ENCODE results near the gene ARHGAP26.

ARHGAP26 gene

GRCh38 chr5:142789206-142789605, 19.0 kb downstream of the ARHGAP26 start:
- FAIRE-seq = no peak

DNA sequence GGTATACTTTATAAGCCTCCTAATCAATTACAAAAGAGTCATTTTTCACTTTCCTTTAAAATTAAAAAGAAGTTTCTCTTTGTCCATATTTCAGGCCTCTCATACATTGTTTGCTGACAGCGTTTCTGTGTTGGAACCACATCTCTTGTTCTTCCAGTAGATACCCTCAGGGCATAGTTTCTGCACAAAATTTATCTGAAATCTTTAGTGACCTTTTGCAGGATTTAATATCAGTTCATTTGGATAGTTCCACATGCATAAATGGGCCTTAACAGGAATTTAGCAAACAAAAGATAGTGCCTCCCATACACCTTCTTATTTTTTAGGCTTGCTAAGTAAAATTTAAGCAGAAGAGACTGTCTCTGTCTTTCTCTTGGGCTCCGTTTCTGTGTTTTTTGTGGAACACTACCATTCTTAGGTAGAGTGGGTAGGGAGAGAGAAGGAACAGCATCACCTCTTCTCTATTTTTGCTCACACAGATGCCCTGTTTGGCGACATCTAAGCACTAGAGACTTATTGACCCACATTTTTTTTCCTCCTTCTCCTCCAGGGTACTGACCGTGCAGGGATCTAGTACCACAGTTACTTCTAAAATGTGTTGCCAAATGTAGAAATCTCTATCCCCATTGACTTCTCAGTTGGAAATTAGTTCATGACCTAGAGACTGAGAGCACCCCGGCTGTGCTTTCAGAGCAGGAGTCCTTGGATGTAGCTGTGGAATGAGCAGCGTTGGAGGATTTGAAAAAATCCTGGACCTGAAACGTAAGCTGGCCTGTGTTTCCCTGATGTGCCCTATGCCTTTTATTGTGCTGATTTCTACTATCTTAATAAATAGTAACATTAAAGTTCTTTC, 22.1 kb downstream of the ARHGAP26 start:
- no peak for FAIRE-seq

- FAIRE-seq = no peak
Observed at GRCh38 chr5:142792865-142793232, 22.7 kb downstream of the ARHGAP26 start.

GRCh38 chr5:142794537-142794936, 24.4 kb downstream of the ARHGAP26 start:
- no peak for FAIRE-seq

DNA sequence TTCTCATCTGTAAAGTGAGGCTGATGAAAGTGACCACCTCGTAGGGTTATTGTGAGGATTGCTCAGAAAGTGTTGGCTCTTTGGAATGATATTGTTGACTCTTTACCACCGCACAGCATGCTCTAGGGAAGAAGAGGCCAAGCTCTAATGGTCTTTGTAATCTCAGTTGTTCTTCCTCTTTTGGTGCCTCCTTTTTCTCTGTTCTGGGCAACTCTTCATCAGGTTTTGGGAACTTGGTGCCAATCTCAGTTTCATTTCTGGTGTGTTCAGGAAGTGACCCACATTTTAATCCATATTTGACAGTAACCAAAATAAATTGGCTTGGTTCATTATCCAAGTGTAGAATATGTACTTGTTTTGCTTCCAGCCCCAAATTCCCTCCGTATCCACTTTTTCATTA, 25.1 kb downstream of the ARHGAP26 start:
- FAIRE-seq = no peak

- FAIRE-seq = no peak
Observed at GRCh38 chr5:142796492-142797109, 26.4 kb downstream of the ARHGAP26 start.

- no peak for FAIRE-seq
Observed at GRCh38 chr5:142797420-142797819, 27.2 kb downstream of the ARHGAP26 start.

DNA sequence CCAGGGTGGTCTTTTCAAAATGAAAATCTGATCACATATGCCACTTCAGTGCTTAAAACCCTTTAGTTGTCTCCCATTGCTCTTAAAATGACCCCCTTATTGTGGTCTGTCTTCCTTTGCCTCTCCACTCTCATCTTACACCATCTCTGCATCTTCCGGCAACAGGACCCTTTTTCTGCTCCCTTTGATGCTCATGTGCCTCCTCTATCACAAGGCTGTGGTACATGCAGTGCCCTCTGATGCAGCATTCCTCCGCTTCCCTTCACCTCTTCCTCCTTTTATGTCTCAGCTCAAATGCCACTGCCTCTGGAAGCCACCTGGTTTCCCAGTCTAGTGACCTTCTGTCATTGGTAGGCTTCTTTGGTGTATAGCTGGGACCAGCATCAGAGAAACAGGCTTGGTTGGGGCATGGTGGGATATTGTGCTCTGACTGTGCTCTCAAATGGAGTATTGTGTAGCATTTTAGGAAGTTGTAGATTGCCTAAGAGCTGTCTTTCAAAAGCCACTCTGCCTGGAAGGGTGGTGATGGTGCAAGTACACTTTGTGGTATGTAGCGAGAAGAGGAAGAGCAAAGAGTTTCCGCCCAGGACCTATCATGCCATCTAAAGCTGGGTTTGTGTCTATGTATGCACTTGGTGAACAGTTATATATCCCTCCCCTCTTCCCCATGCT, 28.1 kb downstream of the ARHGAP26 start:
- no peak for FAIRE-seq

GRCh38 chr5:142800776-142801494, 30.8 kb downstream of the ARHGAP26 start:
- FAIRE-seq = no peak

GRCh38 chr5:142801495-142801871, 31.3 kb downstream of the ARHGAP26 start:
- no peak for FAIRE-seq

GRCh38 chr5:142803428-142804125, 33.4 kb downstream of the ARHGAP26 start:
- FAIRE-seq = no peak

- no peak for FAIRE-seq
Observed at GRCh38 chr5:142805339-142805738, 35.2 kb downstream of the ARHGAP26 start.

DNA sequence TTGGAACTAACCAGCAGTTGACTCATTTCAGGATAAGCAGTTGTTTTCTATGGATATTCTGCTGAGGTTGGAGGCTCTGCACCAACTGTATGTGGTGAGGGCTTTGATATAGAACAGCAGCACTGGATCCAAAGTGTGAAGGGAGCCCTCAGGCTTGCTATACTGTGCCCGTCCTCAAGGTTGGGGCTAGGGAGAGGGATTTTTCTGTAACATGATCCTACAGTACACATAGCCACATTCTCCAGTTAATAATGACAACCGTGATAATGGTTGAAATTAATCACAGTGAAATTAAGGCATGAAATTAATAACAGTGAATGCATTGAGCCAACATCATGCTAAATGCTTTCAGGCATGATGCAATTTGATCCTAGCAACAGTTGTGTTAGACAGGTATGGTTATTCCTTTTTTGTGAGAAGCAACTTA, 36.7 kb downstream of the ARHGAP26 start:
- FAIRE-seq = no peak

GRCh38 chr5:142807372-142807911, 37.3 kb downstream of the ARHGAP26 start:
- FAIRE-seq = no peak

DNA sequence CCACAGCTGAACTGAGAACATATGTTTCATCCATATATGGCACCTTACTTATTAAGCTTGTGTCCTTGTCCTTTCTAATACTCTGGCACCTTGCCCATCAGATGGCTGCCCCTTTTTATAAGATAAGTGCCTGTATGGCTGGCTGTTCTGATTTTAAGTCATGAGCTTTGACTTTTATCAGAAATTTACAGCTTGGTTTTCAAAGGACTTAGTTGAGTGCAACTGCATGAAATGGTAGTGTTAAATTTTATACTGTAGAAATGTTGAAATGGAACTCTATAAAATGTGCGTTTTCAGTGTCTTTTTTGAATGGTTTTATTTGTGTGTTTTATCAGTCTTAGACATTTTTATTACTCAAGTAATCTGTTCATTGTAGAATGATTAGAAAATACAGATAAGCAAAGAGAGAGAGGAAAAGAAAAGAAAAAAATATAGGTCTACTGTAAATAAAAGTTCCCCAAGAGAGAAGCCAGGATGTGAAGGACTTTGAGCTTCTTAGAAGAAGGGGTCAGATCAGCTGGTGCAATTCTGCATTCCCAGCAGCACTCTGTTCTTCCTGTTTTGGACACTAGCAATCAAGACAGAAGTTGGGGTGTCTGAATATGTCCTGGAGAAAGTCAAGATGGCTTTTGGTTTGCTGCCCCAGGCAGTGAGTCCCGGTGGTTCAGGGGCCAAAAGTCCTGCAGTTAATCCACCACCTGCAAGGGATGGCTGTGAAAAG, 38.9 kb downstream of the ARHGAP26 start:
- no peak for FAIRE-seq

DNA sequence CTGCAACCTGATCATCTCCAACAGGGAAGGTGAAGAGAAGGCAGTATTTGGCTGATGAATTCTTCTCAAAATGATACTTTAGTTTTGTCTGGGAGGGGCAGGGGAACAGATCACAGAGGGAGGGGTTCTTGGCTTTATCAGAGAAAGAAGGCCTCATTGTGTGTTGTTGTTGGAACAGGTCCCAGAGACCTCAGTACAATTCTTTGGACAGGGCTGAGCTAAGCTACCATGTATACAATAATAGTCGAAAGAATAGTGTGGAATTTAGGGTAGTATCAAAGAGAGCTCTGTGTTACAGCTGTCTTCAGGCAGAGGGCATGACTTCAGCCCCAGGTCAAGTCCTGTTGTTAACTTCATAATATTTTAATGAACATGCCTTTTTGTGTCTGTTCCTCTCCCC, 39.9 kb downstream of the ARHGAP26 start:
- no peak for FAIRE-seq

DNA sequence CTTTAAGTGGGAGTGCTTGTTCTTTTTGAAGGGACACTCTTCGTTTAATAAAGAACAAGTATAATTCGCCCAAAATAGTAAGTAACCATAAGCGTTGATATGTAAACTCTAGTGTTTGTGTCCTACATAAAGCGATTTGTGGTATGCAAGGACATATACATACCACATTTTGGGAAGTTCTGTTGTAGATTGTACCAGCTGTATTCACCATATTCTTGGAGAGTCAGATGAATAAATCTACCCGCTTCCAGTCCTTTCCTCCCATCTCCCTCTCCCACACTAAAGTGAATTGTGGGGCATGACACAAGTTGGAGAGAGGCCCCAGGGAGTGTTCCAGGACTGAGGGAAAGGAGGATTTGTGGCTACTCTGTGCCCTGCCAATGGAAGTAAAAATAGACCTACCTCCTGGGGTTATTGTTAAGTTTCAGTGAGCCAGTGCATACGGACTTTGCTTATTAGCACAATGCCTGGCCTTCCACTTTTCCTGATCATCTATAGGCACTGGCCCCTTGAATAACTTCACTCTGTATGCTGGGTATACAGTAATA, 40.6 kb downstream of the ARHGAP26 start:
- FAIRE-seq = no peak

DNA sequence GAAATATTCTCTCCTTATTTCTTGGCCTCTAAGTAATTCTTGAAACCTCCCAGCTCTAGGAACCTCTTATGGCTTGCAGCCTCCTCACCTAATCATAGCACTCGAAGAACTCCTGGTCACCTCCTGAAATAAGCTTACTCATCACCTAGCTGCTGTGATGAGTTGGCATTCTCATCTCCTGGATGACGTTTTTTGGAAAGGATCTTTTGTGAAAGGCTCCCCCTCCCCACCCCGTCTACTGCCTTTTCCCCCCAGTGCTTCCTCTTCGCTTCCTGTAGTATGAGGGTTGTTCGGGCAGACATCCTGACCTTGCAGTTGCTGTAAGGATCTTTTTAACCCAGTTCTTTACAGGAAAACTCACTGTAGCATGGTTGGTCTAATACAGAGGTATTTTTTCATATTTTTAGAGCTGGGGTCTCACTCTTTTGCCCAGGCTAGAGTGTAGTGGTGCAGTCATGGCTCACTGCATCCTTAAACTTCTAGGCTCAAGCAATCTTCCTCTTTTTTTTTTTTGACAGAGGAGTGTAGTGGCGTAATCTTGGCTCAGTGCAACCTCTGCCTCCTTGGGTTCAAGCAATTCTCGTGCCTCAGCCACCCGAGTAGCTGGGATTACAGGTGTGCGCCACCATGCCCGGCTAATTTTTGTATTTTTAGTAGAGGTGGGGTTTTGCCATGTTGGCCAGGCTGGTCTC, 41.8 kb downstream of the ARHGAP26 start:
- no peak for FAIRE-seq

- no peak for FAIRE-seq
Observed at GRCh38 chr5:142813220-142813619, 43.0 kb downstream of the ARHGAP26 start.

DNA sequence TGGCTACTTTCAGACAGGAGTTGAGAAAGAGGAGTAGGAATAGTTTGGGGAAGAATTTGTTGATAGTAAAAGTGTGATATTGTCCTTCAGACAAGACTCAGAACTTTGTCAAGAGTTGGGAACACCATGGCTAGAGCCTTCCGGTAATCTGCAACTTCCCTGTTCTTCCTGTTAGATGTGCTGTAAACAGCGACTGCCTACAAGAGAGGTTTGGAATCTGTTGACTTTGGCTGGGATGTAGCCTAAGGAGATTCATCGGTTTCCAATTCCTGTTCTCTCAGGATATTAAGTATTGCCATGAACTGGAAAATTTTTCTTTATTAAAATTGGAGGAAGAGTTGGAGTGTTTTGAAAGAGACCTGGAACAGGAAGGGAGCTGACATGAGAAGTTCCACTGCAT, 43.9 kb downstream of the ARHGAP26 start:
- no peak for FAIRE-seq

DNA sequence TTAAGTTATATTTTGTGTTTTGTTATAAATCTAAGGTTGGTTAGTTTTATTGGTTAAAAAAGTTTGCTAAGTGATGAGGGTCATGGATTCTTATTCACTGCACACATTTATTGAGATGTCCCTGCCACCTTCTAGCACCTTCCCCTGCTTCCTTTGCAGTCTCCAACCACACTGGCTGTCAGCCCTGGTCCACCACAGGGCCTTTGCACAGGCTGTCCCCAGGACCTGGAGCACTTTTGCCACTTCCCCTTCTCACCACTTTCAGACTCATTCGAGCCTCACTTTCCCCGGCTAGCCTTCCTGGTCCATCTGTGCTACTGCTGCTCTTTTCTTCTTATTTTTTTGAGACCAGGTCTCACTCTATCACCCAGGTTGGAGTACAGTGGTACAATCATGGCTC, 45.3 kb downstream of the ARHGAP26 start:
- FAIRE-seq = no peak

Data from TTC549 (cell line).